ENCODE data around the gene RAB34. TPM values are rescaled to one million over a fixed set of nuclear protein-coding genes. Genes with fewer than 3 reads are reported as not detected.

RAB34 gene, protein sequence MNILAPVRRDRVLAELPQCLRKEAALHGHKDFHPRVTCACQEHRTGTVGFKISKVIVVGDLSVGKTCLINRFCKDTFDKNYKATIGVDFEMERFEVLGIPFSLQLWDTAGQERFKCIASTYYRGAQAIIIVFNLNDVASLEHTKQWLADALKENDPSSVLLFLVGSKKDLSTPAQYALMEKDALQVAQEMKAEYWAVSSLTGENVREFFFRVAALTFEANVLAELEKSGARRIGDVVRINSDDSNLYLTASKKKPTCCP
- total RNA-seq (2014; rRNA removed; shearing (Covaris generic)), result 373 TPM in 2 replicates

DNA sequence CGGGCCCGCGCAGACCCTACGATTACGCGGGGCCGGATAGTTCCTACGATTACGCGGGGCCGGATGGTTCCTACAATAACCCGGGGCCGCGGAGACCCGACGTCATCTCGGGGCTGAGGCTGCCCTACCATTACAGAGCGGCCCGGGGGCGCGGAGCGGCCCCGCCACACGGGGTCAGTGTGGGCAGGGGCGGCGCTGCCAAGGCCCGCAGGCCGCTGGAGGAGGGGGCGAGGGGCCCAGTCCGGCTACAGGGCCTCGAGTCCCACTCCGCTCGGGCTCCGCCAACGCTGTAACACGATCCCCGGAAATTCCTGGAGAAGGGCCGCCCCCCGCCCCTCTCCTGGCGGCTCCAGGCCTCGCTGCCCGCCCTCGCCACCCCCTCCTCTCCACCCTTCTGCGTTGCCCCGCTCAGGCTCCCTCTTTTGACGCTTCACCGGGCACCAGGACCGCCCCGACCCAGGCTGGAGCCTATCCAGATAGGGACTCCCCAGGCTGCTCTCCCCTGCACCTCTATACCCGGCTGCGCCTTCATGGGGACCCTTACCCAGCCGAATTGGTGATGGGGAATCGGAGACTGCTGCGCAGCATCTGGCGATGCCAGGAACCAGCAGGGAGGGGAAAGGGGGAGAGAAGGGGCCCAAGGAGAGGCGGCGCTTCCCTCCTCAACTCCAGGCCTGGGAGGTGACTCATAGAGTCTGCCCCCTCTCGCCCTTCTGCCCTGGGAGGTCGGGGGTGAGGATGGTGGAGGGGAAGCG lies at the start of gene RAB34:
Gene RAB34 (minus strand): TSS at position 291 of the 755 bp plus-strand sequence. CDS start 602 bp downstream, outside the sequence.
- in situ Hi-C loops (cut with HindIII; ENCODE audit: low sequenced_read_pairs), result no loop called here
- DNase-seq (ENCODE audit: low spot score), result peak; percentile 47

DNA sequence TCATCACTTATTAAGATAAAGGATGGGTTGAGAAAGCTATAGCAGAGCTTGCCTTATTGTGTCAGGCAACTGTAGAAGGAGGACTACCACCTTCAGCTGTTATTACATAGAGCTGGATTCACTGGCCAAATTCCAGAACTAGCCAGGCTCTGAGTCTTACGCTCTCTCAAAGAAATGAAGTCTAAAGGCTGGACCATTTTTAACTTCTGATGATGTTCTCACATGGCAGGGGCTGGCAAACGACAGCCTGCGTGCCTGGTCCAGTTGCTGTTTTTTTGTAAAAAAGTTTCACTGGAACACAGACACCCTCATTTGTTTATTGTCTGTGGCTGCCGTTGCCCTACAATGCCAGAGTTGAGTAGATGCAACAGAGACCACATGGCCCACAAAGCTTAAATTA lies 47.4 kb upstream of the RAB34 start:
- DNase-seq (ENCODE audit: low spot score), result no peak
- in situ Hi-C loops (cut with HindIII; ENCODE audit: low sequenced_read_pairs), result no loop called here

DNA sequence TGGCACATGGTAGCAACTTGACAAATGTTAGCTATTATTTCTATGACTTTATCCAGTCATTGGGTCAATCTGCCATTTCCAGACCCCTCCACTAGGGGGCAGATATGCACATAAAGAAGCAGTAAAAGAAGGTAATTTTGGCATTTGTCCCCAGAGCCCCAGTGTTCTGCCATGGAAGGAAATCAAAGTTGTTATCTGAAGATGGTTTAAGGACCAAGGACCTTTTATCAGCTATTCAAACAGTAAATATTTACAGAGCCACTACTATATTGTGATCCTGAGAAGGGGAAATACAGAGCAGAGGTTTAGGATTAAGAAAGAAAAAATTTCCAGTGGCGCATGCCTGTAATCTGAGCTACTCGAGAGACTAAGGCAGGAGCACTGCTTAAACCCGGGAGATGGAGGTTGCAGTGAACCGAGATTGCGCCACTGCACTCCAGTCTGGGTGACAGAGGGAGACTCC lies 46.2 kb upstream of the RAB34 start:
- in situ Hi-C loops (cut with HindIII; ENCODE audit: low sequenced_read_pairs), result loop anchor here (5.0 kb wide), 1 partner anchor 113 kb away; no protein-coding TSS in a partner anchor
- peak; percentile 83 for DNase-seq (ENCODE audit: low spot score)

DNA sequence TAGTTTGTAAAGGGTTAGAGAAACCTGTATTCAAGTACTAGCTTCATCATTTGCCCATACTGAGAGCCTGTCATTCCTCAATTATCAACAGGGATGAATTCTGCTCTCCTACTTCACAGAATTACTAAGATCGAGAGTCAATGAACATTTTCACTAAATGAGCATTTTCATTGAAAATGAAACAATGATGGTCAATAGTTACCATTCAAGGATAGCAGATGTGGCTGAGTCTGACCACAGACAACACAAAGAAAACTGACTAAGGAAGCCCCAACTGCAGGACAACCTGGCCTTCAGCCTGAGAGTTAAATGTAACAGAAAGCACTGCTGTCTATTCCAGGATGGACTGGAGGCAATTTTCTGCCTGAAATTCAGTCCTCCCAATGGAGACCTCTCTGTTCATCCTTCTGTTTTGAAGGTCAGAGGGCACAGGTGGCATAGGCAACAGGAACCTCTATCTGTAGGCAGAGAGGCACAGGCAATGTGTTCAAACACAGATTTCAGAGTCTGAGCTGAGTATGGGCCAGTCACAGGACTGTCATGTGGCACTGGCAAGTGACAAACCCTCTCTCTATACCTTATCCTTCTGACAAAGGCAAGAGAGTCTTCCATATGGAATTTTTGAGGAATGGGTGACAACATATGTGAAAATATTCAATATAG lies 45.6 kb upstream of the RAB34 start:
- in situ Hi-C loops (cut with HindIII; ENCODE audit: low sequenced_read_pairs), result loop anchor here (5.0 kb wide), 1 partner anchor 114 kb away; no protein-coding TSS in a partner anchor

DNA sequence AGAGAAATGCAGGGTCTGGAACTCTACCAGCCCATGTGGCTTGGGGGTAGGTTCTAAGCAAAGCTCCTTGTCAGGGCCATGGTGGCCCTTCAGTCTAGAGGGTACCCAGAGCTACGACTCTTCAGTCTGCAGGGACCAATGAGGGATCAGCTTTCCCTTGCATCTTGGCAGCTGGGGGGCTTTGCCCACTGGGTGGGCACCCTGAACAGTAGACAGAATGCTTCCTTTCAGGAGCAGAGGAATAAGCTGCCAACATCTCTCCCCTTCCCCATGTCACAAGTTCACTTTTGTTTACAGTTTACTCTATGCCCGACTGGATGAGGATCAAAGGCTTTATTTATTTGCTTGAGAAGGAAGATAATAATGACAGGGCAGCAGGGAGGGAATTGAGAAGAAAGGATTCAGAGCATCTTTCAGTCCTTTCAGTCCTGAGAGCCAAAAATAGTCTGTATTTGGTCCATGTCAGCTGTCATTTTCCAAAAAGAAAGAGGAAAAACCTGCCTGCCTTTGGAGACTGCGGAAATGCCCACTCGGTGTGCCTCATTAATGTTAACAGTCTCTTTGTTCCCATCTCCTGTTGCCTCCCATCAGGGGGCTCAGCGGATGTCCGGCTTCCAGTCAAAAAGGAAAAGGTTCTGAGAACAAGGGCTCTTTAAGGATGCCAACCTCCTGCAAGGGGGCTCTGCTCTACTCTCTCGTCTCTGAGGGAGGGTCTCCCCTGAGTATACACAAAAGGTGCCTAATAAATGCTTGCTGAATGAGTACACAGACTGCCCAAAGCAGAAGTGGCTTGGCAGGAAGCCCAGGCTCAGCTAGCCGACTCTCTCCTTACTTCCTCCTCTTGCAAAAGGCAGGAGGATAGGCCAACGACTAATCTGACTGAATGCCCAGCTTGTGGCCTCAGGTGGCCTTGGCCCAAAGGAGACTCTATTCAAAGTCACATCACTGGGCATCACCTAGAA lies 43.2 kb upstream of the RAB34 start:
- in situ Hi-C loops (cut with HindIII; ENCODE audit: low sequenced_read_pairs), result loop anchor here (5.0 kb wide), 1 partner anchor 116 kb away; no protein-coding TSS in a partner anchor
- peak; percentile 92 for DNase-seq (ENCODE audit: low spot score)

More for the DNA sequence above, 45.6 kb upstream of the RAB34 start:
- DNase-seq (ENCODE audit: low spot score), result no peak

DNA sequence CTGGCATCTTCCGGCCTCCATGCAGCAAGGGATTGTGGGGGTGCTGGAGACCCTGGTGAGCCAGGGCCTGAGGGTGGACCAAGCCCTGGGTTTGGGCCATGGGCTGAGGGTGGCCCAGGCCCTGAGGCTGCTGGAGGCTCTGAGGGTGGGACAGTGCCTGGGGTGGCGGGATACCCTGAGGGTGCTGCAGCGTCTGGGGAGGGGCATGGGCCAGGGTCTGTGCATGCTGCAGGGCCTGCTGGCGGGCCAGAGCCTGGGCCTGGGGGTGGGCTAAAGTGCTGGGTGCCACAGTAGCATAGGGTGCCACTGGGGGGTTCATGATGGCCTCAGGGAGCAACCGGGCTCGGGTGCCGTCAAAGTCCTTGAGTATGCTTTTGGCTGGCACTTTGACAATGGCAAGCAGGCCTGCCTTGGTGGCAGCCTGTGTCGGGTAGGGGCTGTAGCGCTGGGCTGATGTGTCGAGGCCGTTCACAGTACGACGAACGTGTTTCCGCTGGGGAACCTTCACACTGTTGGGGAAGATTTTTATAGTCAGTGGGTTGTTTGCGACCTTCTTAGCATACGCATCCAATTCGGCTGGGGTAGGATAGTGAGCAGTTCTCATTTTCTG lies 41.7 kb upstream of the RAB34 start:
- in situ Hi-C loops (cut with HindIII; ENCODE audit: low sequenced_read_pairs), result no loop called here

DNA sequence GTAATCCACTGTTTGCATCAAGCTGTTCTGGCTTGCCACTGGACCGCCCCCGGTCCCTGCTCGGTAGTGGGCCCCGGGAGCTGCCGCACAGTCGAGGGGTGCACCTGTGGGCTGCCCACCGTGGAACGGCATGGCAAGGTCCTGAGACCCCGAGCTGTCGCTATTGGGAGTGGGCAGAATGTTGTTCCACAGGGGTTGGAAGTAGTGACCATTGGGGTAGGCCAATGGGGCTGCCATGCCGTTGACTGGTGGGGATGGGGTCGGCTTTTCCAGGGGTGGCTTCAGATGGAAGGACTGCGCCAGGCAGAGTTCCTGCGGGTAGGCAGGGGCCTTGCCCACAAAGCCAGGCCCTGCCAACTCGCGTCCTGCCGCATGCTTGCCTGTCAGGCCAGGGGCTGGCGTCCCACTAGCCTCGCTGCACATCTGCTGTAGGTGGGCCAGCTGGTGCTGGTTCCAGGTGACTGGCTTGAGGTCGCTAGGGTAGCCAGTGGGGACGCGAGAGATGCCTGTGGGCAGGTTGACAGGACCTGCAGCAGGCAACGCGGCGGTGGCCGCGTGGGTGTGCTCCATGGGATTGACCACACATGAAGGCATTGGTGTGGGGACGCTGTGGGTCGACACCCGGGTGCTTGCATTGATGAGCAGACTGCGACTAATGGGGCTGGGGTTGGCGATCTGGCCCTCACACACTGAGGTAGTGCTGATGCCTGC lies 40.9 kb upstream of the RAB34 start:
- in situ Hi-C loops (cut with HindIII; ENCODE audit: low sequenced_read_pairs), result no loop called here
- DNase-seq (ENCODE audit: low spot score), result no peak

More for the DNA sequence above, 41.7 kb upstream of the RAB34 start:
- no peak for DNase-seq (ENCODE audit: low spot score)

DNA sequence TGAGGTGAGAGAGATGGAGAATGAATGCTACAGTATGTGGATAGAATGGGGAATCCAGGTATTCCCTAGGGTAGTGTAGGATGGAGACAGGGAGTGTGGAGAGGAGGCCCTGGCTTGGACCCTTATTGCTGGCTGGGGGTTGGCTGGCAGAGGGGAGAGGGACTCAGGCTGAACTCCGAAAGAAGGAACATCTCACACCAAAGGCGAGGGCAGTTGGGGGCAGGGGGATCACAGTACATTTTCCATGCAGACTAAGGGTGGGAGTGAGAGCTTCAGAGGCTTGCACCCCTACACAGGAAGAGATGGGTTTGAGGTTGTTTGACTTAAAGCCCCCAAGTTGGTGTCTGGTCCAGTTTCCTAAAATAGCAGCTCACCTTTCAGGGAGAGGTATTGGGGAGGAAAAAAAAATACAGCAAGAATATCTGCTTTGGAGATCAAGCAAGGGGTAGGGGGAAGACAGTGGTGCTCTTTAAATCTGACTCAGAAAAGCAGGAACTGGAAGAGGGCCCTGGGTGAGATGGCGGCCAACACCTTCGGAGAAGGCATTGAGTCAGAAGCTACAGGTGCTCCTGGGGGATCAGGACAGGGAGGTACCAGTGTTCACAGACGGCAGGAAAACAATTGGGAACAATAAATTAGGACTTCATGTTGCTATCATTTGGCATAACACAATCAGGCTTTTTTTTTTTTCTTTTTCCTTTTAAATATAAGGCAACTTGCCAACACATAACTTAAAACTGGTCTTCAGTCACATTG lies 38.6 kb upstream of the RAB34 start:
- in situ Hi-C loops (cut with HindIII; ENCODE audit: low sequenced_read_pairs), result no loop called here
- no peak for DNase-seq (ENCODE audit: low spot score)

DNA sequence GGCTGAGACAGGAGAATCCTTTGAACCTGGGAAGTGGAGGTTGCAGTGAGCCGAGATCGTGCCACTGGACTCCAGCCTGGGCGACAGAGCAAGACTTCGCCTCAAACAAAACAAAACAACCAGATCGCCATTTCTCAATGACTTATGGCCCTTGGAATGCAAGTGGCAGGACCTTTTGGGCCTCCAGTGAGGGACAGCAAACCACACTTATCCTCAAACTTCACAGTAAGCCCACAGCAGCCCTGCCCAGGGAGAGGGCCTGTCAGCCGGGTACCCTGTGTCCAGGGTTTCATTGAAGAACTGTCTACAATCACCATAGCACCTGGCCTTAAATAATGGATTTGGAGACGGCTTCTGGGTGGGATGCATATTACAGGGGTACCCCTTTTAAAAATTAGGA lies 37.8 kb upstream of the RAB34 start:
- no peak for DNase-seq (ENCODE audit: low spot score)
- in situ Hi-C loops (cut with HindIII; ENCODE audit: low sequenced_read_pairs), result no loop called here

DNA sequence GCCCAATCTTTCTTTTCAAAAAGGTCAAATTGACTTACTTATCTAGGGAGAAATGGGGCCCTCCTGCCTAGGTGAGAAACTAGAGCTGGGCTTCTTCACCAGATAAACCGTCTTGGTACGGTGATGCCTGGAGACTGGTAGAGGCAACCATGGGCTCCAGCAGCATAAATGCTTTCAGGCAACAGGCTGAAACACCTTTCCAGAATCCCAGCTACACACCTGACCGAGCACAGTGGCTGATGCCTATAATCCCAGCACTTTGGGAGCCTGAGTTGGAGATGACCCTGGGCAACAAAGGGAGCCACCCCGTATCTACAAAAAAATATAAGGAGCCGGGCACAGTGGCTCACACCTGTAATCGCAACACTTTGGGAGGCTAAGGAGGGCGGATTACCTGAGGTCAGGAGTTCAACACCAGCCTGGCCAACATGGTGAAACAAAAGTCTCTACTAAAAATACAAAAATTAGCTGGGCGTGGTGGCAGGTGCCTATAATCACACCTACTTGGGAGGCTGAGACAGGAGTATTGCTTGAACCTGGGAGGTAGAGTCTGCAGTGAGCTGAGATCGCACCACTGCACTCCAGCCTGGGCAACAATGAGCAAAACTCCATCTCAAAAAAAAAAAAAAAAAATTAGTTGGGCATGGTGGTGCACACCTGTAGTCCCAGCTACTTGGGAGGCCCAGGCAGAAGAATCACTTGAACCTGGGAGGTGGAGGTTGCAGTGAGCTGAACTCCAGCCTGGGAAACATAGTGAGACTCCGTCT lies 34.1 kb upstream of the RAB34 start:
- no peak for DNase-seq (ENCODE audit: low spot score)
- in situ Hi-C loops (cut with HindIII; ENCODE audit: low sequenced_read_pairs), result no loop called here

DNA sequence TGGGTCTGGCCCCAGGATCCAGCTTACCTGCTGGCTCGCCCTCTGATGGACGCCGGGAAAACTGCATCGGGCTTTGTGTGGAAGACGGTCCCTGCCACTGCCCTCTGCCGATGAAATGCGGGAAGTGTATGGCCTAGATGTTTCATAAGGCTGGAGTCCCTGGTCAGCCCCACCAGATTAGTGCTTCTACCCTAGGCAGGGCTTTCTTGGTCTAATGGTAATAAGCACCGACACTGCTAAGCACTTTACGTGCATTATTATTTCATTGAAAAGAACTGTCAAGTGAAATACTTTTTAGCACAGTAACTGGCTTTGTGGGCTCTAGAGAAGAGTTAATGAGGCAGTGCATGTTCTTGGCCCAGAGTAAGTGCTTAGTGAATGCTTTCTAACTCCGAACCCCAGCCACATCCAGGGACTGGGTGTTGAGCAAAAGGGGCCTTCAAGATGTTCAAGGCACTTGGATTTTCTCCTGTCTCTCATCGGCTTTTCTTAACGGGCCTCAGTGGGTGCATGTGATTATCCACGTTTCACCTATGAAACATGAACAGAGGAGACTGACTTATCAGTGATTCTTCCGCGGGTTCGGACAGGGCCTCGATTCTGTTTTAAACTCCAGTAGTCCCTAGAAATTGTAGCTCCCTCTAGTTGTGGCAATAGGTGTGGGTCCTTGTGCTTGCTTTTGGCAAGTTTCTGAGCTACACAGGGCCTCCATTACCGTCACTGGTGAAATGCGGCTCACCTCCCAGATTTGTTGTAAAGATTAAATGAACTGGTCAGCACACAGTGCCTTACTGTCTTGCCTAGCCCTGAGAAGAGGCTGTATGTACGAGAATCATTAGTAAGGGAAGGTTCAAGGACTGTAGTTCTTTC lies 32.7 kb upstream of the RAB34 start:
- in situ Hi-C loops (cut with HindIII; ENCODE audit: low sequenced_read_pairs), result no loop called here
- DNase-seq (ENCODE audit: low spot score), result peak; percentile 95

DNA sequence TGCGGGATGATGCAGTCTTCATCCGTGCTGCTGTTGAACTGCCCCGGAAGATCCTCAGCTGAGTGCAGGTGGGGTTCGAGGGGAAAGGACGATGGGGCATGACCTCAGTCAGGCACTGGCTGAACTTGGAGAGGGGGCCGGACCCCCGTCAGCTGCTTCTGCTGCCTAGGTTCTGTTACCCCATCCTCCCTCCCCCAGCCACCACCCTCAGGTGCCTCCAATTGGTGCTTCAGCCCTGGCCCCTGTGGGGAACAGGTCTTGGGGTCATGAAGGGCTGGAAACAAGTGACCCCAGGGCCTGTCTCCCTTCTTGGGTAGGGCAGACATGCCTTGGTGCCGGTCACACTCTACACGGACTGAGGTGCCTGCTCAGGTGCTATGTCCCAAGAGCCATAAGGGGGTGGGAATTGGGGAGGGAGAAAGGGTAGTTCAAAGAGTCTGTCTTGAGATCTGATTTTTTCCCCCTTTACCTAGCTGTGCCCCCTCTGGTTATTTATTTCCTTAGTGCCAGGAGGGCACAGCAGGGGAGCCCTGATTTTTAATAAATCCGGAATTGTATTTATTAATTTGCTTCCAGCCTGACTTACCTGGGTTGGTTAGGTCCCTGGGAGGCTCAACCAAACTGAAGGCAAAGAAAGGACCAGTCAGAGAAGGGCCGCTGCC lies 32.0 kb upstream of the RAB34 start:
- in situ Hi-C loops (cut with HindIII; ENCODE audit: low sequenced_read_pairs), result no loop called here
- DNase-seq (ENCODE audit: low spot score), result no peak

DNA sequence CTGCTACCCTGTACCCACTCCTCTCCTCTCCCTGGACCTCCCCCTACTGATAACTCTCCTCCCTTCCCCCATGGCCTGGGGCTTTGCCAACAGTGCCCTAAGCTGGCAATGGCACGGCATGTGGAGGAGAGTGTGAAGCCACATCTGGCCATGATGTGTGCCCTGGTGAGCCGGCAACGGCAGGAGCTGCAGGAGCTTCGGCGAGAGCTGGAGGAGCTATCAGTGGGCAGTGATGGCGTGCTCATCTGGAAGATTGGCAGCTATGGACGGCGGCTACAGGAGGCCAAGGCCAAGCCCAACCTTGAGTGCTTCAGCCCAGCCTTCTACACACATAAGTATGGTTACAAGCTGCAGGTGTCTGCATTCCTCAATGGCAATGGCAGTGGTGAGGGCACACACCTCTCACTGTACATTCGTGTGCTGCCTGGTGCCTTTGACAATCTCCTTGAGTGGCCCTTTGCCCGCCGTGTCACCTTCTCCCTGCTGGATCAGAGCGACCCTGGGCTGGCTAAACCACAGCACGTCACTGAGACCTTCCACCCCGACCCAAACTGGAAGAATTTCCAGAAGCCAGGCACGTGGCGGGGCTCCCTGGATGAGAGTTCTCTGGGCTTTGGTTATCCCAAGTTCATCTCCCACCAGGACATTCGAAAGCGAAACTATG lies 31.3 kb upstream of the RAB34 start:
- in situ Hi-C loops (cut with HindIII; ENCODE audit: low sequenced_read_pairs), result no loop called here
- DNase-seq (ENCODE audit: low spot score), result no peak

All from G401 (cell line).